CD8-positive, alpha-beta memory T cell (primary cell): ENCODE data around the gene MICAL3. TPM values are rescaled to one million over a fixed set of nuclear protein-coding genes. Genes with fewer than 3 reads are reported as not detected.
"Not testable (repeated sequence)": the region's sequence is repeated elsewhere in the genome, so short reads cannot be mapped to it uniquely, and the experiment has no call there.

ENCODE experiments used
- CTCF ChIA-PET: fragments of 350-600 bp; sonication (Branson Sonifier 250); formaldehyde crosslinking; loops from one replicate; lab custom pipeline; 2021; ENCODE audit warnings: antibody characterized with exemption; lab: Charles Lee
- POLR2A ChIA-PET: fragments of 350-600 bp; sonication (Branson Sonifier 250); formaldehyde crosslinking; loops from one replicate; lab custom pipeline; 2021; ENCODE audit warnings: antibody characterized with exemption; lab: Charles Lee
- DNase-seq, 5 donors: peaks; one replicate each; pipeline versions ENCODE4 v3.0.0 to v3.0.0-alpha.2; 2020 to 2022; ENCODE audit warnings: mixed read lengths in 1 of 5
- H3K27ac ChIP-seq: one replicate; pipeline ENCODE4 v1.7.0; 2013; ENCODE audit warnings: low read depth, mild to moderate bottlenecking, low read length, moderate library complexity
- H3K27me3 ChIP-seq: 2 replicates; pipeline ENCODE4 v1.7.0; 2013; ENCODE audit warnings: low read length, mild to moderate bottlenecking; ENCODE audit not compliant: insufficient read depth, poor library complexity, severe bottlenecking
- H3K36me3 ChIP-seq: 2 replicates; pipeline ENCODE4 v1.7.0; 2013; ENCODE audit warnings: mild to moderate bottlenecking, low read length, moderate library complexity; ENCODE audit not compliant: insufficient read depth
- H3K4me1 ChIP-seq: 2 replicates; pipeline ENCODE4 v1.7.0; 2013; ENCODE audit warnings: mild to moderate bottlenecking, low read length, moderate library complexity; ENCODE audit not compliant: insufficient read depth
- H3K4me3 ChIP-seq: 2 replicates; pipeline ENCODE4 v1.7.0; 2013; ENCODE audit warnings: mild to moderate bottlenecking, low read length
- H3K9me3 ChIP-seq: 2 replicates; pipeline ENCODE4 v1.7.0; 2013; ENCODE audit warnings: mild to moderate bottlenecking, low read length
- H3K27ac Mint-ChIP-seq, 8 donors: one replicate each; pipeline ENCODE4 v1.8.0; 2020 to 2021; ENCODE audit warnings: mixed read lengths in 8 of 8, mild to moderate bottlenecking in 6 of 8, inconsistent platforms in 3 of 8, moderate library complexity in 3 of 8
- H3K27me3 Mint-ChIP-seq, 2 donors: one replicate each; pipeline ENCODE4 v1.8.0; 2020 to 2021; ENCODE audit warnings: mixed read lengths in 2 of 2, mild to moderate bottlenecking in 1 of 2, moderate library complexity in 1 of 2
- H3K36me3 Mint-ChIP-seq, 3 donors: one replicate each; pipeline ENCODE4 v1.8.0; 2020 to 2021; ENCODE audit warnings: mixed read lengths in 3 of 3, inconsistent platforms in 1 of 3, mild to moderate bottlenecking in 1 of 3
- H3K4me1 Mint-ChIP-seq, 3 donors: one replicate each; pipeline ENCODE4 v1.8.0; 2020 to 2021; ENCODE audit warnings: mixed read lengths in 3 of 3, inconsistent platforms in 1 of 3, mild to moderate bottlenecking in 1 of 3
- H3K4me3 Mint-ChIP-seq, 7 donors: one replicate each; pipeline ENCODE4 v1.8.0; 2020 to 2021; ENCODE audit warnings: mixed read lengths in 7 of 7, mild to moderate bottlenecking in 6 of 7, moderate library complexity in 4 of 7, inconsistent platforms in 2 of 7
- H3K9me3 Mint-ChIP-seq, 5 donors: one replicate each; pipeline ENCODE4 v1.8.0; 2020 to 2022; ENCODE audit warnings: mixed read lengths in 5 of 5, mild to moderate bottlenecking in 3 of 5, moderate library complexity in 2 of 5, inconsistent platforms in 1 of 5
- polyA plus RNA-seq: library from polyadenylated mRNA; unstranded; fragments of 300-500 nt; fragmentation: Illumina TruSeq; gene quantifications from one replicate; pipeline ENCODE4 v1.2.3, GENCODE V29; 2021
- total RNA-seq, 2 experiments: library from RNA; stranded (reverse); gene quantifications; one replicate each; pipeline ENCODE4 v1.2.3, GENCODE V29; 2021

MICAL3 gene
- total and polyA plus RNA-seq, 3 experiments from 2014 or later = 1.7 to 51.9 (median 51.7) TPM

- H3K36me3 Mint-ChIP-seq, CTCF ChIA-PET: not testable (repeated sequence)
Measured at GRCh38 chr22:18063715-18064114, 39.4 kb upstream of the MICAL3 start.

GRCh38 chr22:18063306-18063705 lies 38.9 kb upstream of the MICAL3 start:
- ChIA-PET CTCF (no interaction called here), POLR2A (no interaction called here)
- H3K27me3 ChIP-seq = peaks cover 17% of the 10 kb centered on the region
- no peaks in the 10 kb centered on the region for H3K4me1 ChIP-seq
- Mint-ChIP-seq H3K27me3 (peaks cover 33 to 68% of the 10 kb centered on the region in 2 donors), H3K4me1 (no peaks in the 10 kb centered on the region), H3K36me3 (no peaks in the 10 kb centered on the region), H3K4me3 (no peak overlapping the region), H3K9me3 (no peaks in the 10 kb centered on the region), H3K27ac (no peak overlapping the region)
- no peaks in the 10 kb centered on the region for H3K36me3 ChIP-seq
- no peaks in the 10 kb centered on the region for H3K9me3 ChIP-seq
- no peak for DNase-seq
- no peak overlapping the region for H3K4me3 ChIP-seq
- no peak overlapping the region for H3K27ac ChIP-seq

More at GRCh38 chr22:18063715-18064114, 39.4 kb upstream of the MICAL3 start:
- H3K27me3 Mint-ChIP-seq = peaks cover 36 to 71% of the 10 kb centered on the region in 2 donors
- H3K27ac Mint-ChIP-seq, POLR2A ChIA-PET, H3K36me3 ChIP-seq, H3K4me1 ChIP-seq, H3K4me3 Mint-ChIP-seq, H3K27ac ChIP-seq, DNase-seq, H3K9me3 Mint-ChIP-seq, H3K9me3 ChIP-seq, H3K4me3 ChIP-seq, H3K4me1 Mint-ChIP-seq: not testable (repeated sequence)
- peaks cover 20% of the 10 kb centered on the region for H3K27me3 ChIP-seq

DNA sequence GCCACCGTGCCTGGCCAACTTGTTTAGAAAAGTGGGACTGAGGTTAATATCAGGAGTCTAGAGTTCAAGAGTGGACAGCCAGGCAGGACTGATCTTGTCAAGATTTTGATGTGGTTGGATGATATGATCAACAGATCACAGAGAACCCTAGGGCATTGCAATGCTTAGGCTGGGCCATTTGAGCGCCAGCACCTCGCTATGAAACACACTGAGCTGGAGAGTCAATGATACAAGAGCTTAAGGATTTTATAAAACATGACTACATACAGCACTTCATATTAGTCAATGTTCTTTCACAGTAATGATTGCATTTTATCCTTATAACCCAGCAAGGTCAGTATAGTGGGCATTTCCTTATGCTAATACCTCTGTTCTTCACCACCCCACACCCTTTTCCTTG lies 38.1 kb upstream of the MICAL3 start:
- H3K36me3 Mint-ChIP-seq = no peaks in the 10 kb centered on the region
- Histone ChIP-seq H3K27ac (no peak overlapping the region), H3K36me3 (no peaks in the 10 kb centered on the region), H3K4me3 (no peak overlapping the region), H3K9me3 (no peaks in the 10 kb centered on the region), H3K27me3 (peaks cover 15% of the 10 kb centered on the region), H3K4me1 (no peaks in the 10 kb centered on the region)
- H3K27ac Mint-ChIP-seq = no peak overlapping the region
- no peak for DNase-seq
- POLR2A ChIA-PET = no interaction called here
- H3K27me3 Mint-ChIP-seq = peaks cover 33 to 59% of the 10 kb centered on the region in 2 donors
- no peaks in the 10 kb centered on the region for H3K9me3 Mint-ChIP-seq
- no peak overlapping the region for H3K4me3 Mint-ChIP-seq
- CTCF ChIA-PET = interaction anchor here (1.0 kb wide), 1 partner anchor 14 kb away, joined by 3 read pairs; no protein-coding TSS in a partner anchor
- no peaks in the 10 kb centered on the region for H3K4me1 Mint-ChIP-seq

- peaks cover 0 to 8% (median 0%) of the 10 kb centered on the region in 3 donors for H3K4me1 Mint-ChIP-seq
- DNase-seq = no peak
- POLR2A ChIA-PET = no interaction called here
- no peak overlapping the region for H3K4me3 ChIP-seq
- H3K27ac ChIP-seq = no peak overlapping the region
- no peaks in the 10 kb centered on the region for H3K36me3 ChIP-seq
- no peaks in the 10 kb centered on the region for H3K9me3 ChIP-seq
- CTCF ChIA-PET = interaction anchor here (1.1 kb wide), 1 partner anchor 232 kb away, joined by 3 read pairs; no protein-coding TSS in a partner anchor
- H3K4me3 Mint-ChIP-seq = no peak overlapping the region
- no peaks in the 10 kb centered on the region for H3K4me1 ChIP-seq
- H3K9me3 Mint-ChIP-seq = no peaks in the 10 kb centered on the region
- H3K36me3 Mint-ChIP-seq = no peaks in the 10 kb centered on the region
- peaks cover 26 to 45% of the 10 kb centered on the region in 2 donors for H3K27me3 Mint-ChIP-seq
- peak overlapping the region in 1 of 8 donors; percentile 20 for H3K27ac Mint-ChIP-seq
- peaks cover 15% of the 10 kb centered on the region for H3K27me3 ChIP-seq
Measured at GRCh38 chr22:18060646-18061620, 36.6 kb upstream of the MICAL3 start.

DNA sequence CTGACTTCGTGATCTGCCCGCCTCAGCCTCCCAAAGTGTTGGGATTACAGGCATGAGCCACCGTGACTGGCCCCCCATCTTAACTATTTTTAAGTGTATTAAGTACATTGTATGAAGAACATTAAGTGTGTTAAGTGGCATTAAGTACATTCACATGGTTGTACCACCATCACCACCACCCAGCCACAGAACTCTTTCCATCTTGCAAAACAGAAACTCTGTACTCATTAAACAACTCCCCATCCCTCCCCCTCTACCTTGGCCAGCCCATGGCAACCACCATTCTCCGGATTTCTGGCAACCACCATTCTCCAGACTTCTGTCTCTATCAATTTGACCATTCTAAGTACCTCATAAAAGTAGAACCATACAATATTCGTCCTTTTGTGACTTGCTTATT lies 35.6 kb upstream of the MICAL3 start:
- peaks cover 20 to 36% of the 10 kb centered on the region in 2 donors for H3K27me3 Mint-ChIP-seq
- Histone ChIP-seq H3K27me3 (peaks cover 6% of the 10 kb centered on the region), H3K4me3 (no peak overlapping the region), H3K27ac (no peak overlapping the region), H3K36me3 (no peaks in the 10 kb centered on the region), H3K9me3 (no peaks in the 10 kb centered on the region), H3K4me1 (no peaks in the 10 kb centered on the region)
- H3K9me3 Mint-ChIP-seq = no peaks in the 10 kb centered on the region
- H3K36me3 Mint-ChIP-seq = no peaks in the 10 kb centered on the region
- no peak overlapping the region for H3K27ac Mint-ChIP-seq
- ChIA-PET POLR2A (no interaction called here), CTCF (interaction anchor here (1.1 kb wide), 1 partner anchor 231 kb away, joined by 3 read pairs; no protein-coding TSS in a partner anchor)
- H3K4me3 Mint-ChIP-seq = no peak overlapping the region
- H3K4me1 Mint-ChIP-seq = peaks cover 0 to 8% (median 0%) of the 10 kb centered on the region in 3 donors
- no peak for DNase-seq

- H3K27me3 ChIP-seq = peaks cover under 1% of the 10 kb centered on the region
- H3K27ac ChIP-seq = no peak overlapping the region
- peaks cover 0 to 8% (median 0%) of the 10 kb centered on the region in 3 donors for H3K4me1 Mint-ChIP-seq
- H3K4me3 ChIP-seq = no peak overlapping the region
- no peak for DNase-seq
- H3K36me3 Mint-ChIP-seq = no peaks in the 10 kb centered on the region
- H3K9me3 Mint-ChIP-seq = no peaks in the 10 kb centered on the region
- CTCF ChIA-PET = no interaction called here
- POLR2A ChIA-PET = no interaction called here
- no peak overlapping the region for H3K4me3 Mint-ChIP-seq
- peaks cover 17 to 30% of the 10 kb centered on the region in 2 donors for H3K27me3 Mint-ChIP-seq
- H3K36me3 ChIP-seq = no peaks in the 10 kb centered on the region
- no peak overlapping the region for H3K27ac Mint-ChIP-seq
- H3K9me3 ChIP-seq = no peaks in the 10 kb centered on the region
- H3K4me1 ChIP-seq = no peaks in the 10 kb centered on the region
Measured at GRCh38 chr22:18059473-18059872, 35.1 kb upstream of the MICAL3 start.

DNA sequence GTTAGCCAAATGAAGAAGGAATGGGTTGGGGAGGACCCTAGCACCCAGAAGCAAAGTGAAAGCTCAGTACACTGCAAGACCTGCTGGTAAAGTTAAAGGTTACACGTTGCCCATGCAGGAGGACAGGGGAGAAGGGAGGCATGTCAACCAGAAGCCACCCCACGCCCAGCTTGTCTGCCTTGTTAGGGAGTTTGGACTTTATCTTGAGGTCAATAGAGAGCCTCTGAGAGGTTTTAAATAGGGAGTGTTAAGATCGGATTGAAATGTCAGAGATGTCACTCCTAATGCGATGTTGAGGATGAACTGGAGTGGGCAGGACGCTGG lies 34.7 kb upstream of the MICAL3 start:
- peaks cover 0 to 8% (median 0%) of the 10 kb centered on the region in 3 donors for H3K4me1 Mint-ChIP-seq
- no peak for DNase-seq
- ChIA-PET CTCF (no interaction called here), POLR2A (no interaction called here)
- no peaks in the 10 kb centered on the region for H3K9me3 Mint-ChIP-seq
- no peaks in the 10 kb centered on the region for H3K9me3 ChIP-seq
- no peaks in the 10 kb centered on the region for H3K4me1 ChIP-seq
- H3K27me3 Mint-ChIP-seq = peaks cover 14 to 27% of the 10 kb centered on the region in 2 donors
- H3K36me3 Mint-ChIP-seq = no peaks in the 10 kb centered on the region
- H3K4me3 ChIP-seq = no peak overlapping the region
- H3K36me3 ChIP-seq = no peaks in the 10 kb centered on the region
- H3K27me3 ChIP-seq = no peaks in the 10 kb centered on the region
- H3K27ac ChIP-seq = no peak overlapping the region
- H3K27ac Mint-ChIP-seq = no peak overlapping the region
- H3K4me3 Mint-ChIP-seq = no peak overlapping the region

DNA sequence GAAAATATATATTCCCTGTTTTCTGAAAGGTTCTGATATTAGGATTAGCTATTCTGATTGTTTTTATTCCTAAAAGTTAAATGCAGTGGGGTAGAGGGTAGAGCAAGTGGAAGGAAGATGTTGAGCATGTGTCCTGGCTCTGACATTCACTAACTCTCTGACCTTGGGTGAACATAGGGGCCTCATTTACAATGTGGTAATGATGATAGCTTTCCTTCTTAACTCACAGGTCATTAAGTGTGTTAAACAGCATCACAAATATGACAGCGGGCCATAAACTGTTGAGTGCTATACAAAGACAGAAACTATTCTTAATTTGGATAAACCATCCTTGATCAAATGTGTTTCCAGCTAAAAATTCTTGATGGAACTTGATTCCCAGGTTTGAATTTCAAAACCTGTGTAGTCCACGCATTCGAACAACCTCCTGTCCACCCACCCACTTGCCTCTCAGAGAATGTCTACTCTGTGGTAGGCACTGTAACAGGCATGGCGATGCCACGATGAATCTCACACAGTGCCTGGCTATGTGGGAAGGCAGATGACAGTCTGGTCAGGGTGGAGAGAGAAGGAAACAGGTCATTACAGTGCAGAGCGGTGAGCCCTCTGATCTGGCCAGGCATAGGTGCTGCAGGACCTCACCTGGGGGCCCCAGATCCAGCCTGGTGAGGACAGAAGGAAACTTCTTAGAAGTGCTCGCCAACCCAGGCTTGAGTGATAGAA lies 34.2 kb upstream of the MICAL3 start:
- Mint-ChIP-seq H3K9me3 (no peaks in the 10 kb centered on the region), H3K4me1 (peaks cover 0 to 8% (median 0%) of the 10 kb centered on the region in 3 donors), H3K4me3 (no peak overlapping the region), H3K27ac (no peak overlapping the region), H3K27me3 (peaks cover 12 to 25% of the 10 kb centered on the region in 2 donors), H3K36me3 (no peaks in the 10 kb centered on the region)
- no peak for DNase-seq
- Histone ChIP-seq H3K4me3 (no peak overlapping the region), H3K27me3 (no peaks in the 10 kb centered on the region), H3K9me3 (no peaks in the 10 kb centered on the region), H3K4me1 (no peaks in the 10 kb centered on the region), H3K27ac (no peak overlapping the region), H3K36me3 (no peaks in the 10 kb centered on the region)
- CTCF ChIA-PET = interaction anchor here (0.9 kb wide), 1 partner anchor 25 kb away, joined by 3 read pairs; no protein-coding TSS in a partner anchor
- POLR2A ChIA-PET = no interaction called here
